GM19035 (cell line): Measurements from ENCODE around the gene EPN3.

Experiments
- ATAC-seq: cut with Tn5 transposase; IDR thresholded peaks from one replicate; pipeline ENCODE4 v1.9.1; 2021; ENCODE audit not compliant: unreplicated experiment

EPN3 gene

DNA sequence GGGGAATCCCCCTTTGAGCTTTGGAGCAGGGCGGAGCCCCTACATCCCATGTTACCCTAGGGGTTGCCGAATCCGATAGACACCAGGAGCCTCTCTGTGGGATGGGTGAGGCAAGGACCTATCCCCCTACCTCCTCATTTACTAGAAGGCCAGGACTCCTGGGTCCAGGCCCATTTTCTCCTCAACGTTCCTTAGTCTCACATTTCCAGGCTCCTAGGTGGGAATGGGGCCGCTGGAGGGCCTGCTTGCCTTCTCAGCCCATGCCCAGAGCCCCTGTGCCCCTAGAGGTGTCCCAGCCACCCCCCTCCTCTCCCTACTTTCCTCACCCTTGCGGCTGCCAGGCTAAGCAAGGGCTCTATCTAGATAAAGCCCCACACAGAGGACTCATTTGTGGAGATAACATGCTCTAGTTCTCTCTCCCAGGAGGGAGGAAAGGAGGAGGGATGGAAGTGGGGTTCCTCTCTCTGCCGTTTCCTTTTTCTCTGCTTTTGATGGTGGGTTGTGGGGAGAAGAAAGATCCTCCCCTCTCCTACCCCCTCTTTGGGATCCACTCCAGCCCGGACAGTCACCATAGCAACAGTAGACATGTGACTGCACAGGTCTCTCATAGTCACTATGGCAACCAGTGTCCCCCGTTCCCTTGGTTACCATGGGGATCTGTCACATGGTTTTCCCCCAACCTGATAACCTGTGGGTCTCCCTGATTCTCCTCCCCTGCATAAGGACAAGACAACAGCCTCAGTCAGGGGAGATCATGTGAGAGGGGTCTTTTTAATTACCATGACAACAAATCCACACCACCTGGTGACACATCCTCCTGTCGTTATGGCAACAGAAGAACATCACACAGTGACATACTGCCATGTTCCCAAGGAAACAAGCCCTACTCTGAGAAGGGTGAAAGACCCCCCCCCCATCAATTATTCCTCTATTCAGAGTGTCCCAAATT, 33.1 kb downstream of the EPN3 start:
- ATAC-seq: no peak

DNA sequence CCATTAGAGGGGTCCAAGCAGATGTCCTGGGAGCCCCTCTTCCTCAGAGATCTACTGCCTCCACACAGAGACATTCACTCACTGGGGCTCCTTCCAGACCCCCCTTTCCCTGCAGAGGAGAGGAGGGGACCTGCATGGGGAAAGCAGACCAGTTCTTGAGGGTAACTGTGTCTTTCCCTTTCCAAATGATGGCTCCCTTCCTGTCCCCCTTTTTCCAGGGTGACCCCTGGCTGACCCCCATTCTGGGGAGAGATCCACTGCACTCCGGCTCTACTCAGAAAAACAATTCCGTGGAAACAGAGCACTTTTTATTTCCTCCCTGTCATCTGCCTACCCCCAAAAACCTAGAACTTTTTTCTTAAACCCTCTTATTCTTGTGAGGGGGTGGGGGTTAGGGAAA, 34.4 kb downstream of the EPN3 start:
- no peak for ATAC-seq

DNA sequence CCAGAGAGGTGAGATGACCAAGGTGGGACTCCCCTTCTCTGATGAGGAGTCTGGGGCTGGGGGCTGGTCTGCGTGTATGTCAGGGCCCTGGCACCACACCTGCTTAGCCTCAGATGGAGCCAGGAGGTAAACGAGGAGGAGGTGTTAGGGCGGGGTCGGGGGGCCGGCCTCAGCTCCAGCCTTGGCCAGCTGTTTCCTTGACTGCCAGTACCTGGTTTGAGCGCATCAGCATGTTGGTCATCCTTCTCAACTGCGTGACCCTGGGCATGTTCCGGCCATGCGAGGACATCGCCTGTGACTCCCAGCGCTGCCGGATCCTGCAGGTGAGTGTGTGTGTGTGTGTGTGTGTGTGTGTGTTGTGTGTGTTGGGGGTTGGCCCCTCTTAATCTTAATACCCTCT, 36.1 kb downstream of the EPN3 start:
- ATAC-seq: no peak

DNA sequence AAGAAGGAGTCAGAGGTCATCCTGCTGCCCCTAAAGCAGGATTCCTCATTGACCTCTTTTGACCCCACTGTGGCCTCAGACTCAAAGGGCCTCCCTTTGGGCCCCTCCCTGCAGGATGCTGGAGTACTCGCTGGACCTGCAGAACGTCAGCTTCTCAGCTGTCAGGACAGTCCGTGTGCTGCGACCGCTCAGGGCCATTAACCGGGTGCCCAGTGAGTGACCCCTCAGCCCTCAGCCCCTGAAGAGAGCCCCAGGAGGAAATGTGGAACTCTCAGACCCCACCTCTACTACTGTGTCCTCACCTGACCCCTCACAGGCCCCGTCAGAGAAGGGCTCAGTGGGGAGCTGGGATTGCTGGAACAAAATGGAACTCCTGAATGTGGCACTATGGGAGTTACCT, 37.1 kb downstream of the EPN3 start:
- no peak for ATAC-seq

DNA sequence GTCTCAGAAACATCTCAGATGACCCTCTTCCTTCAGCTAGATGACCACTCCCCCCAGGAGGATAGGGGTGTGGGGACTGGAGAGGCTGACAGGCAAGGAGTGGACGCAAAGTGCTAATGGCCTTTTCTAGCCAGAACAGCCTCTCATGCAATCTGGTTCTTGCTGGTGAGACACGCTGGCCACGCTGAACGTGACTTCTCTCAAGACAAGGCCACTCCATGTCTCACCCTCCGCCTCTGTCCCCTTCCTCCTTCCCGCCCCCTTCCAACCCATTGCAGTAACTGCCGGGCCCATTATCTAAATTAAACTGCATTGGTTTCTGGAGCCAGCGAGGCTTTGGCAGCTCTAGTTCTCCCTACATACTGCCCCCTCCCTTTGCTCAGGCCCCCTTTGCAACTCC, 37.5 kb downstream of the EPN3 start:
- ATAC-seq: no peak

DNA sequence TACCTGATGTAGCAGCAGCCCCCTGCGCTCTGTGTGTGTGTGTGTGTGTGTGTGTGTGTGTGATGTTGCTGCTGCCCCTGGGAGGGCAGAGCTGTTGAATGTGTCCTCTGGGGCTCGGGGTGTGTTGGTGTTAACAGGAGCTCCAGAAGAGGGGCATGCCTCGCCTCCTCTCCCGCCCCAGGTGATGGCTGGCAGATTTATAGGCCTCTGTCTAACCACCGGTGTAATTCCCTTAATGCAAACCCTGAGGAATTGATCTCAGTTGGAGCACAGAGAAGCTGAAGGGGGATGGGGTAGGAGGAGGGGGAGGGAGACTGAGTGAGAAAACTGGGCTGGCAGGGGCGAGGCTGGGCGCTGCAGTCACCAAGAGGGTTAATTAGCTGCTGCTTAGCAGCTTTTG, 38.0 kb downstream of the EPN3 start:
- ATAC-seq: no peak

DNA sequence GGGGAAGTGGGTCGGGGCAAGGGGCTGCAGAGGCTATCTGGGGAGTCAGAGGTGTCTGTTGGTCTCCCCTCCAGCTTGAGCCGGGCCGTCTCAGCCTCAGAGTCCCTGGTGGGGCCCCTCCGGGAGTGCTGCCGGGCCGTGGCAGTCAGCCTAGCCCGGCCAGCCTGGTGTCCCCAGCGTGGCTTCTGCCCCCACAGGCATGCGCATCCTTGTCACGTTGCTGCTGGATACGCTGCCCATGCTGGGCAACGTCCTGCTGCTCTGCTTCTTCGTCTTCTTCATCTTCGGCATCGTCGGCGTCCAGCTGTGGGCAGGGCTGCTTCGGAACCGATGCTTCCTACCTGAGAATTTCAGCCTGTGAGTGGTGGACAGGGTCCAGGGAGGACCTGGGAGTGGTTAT, 39.1 kb downstream of the EPN3 start:
- no peak for ATAC-seq

DNA sequence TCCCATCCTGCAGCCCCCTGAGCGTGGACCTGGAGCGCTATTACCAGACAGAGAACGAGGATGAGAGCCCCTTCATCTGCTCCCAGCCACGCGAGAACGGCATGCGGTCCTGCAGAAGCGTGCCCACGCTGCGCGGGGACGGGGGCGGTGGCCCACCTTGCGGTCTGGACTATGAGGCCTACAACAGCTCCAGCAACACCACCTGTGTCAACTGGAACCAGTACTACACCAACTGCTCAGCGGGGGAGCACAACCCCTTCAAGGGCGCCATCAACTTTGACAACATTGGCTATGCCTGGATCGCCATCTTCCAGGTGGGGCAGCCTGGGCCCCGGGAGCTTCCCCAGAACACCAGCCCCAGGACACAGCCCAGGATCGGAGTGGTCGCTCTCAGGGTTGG, 40.0 kb downstream of the EPN3 start:
- no peak for ATAC-seq

DNA sequence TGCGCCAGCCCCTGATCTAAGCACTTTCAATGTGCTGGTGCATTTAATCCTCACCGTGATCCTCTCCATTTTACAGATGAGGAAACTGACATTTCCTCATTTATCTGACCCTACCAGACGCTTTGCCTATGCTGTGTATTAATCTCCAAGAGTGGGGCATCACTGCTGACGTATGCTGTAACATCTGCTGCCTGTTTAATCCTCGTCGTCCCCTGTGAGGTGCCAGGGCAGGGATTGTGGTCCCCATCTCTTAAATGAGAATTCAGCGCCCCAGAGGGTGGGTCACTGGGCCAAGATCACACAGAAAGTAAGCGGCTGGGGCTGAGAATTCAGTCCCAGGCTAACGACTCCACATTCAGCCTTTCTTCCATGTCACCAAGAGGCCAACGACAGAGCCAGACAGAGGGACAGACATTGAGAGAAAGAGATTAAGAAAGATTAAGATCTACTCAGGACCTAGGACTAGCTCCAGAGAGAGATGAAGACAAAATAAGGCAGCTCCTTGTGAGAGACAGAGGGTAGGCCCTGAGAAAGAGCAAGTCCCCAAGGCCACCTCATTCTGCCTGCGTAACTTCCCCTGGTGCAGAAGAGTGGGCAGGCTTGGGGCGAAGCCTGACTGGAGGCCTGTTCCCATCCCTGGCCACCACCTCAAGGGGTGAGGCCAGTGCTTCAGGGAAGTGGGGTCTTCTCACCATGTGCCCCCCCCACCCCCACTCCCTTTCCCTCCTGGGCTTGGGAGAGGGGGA, 41.5 kb downstream of the EPN3 start:
- ATAC-seq: no peak

DNA sequence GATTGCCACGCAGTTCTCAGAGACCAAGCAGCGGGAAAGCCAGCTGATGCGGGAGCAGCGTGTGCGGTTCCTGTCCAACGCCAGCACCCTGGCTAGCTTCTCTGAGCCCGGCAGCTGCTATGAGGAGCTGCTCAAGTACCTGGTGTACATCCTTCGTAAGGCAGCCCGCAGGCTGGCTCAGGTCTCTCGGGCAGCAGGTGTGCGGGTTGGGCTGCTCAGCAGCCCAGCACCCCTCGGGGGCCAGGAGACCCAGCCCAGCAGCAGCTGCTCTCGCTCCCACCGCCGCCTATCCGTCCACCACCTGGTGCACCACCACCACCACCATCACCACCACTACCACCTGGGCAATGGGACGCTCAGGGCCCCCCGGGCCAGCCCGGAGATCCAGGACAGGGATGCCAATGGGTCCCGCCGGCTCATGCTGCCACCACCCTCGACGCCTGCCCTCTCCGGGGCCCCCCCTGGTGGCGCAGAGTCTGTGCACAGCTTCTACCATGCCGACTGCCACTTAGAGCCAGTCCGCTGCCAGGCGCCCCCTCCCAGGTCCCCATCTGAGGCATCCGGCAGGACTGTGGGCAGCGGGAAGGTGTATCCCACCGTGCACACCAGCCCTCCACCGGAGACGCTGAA, 43.2 kb downstream of the EPN3 start:
- ATAC-seq: no peak

DNA sequence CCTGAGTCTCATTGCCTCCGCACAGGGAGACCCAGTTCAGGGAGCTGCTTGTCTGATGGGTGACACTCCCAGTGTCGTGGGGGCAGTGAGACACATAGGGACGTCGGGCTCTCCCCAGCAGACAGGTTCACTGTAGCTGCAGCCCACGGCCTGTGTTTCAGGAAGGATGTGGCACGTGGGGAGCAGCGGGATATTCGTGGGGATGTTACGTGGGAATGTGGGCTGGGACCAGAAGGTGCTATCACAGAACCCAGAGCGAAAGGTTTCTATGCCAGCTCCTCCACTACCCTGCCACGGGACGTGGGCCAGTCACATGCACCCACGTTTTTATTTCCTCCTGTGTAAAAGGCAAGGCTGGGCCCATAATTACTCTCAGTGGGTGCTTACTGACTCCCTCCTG, 44.3 kb downstream of the EPN3 start:
- no peak for ATAC-seq

DNA sequence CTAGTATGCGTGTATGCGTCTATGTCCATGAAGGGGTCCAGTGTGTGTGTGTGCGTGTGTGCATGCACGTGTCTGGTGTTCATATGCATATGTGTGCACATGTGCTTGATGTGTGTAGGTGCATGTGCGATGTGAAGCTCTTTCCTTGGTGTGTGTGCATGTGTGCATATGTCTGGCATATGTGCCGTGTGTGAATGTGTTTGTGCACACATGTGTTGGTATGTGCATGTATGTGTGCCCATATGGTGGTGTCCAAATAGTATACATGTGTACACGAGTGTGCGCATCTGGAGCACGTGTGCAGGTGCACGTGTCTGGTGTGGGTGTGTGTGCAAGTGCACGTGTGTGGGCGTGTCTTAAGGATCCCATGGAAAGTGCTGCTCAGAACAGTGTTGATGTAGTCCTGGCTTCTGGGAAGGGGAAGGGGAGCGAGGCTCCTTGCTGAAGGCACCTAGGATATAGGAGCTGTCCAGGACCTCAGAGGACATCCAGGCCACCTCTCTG, 45.0 kb downstream of the EPN3 start:
- no peak for ATAC-seq

DNA sequence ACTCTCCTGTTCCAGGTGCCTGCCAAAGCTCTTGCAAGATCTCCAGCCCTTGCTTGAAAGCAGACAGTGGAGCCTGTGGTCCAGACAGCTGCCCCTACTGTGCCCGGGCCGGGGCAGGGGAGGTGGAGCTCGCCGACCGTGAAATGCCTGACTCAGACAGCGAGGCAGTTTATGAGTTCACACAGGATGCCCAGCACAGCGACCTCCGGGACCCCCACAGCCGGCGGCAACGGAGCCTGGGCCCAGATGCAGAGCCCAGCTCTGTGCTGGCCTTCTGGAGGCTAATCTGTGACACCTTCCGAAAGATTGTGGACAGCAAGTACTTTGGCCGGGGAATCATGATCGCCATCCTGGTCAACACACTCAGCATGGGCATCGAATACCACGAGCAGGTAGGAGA, 45.6 kb downstream of the EPN3 start:
- no peak for ATAC-seq

DNA sequence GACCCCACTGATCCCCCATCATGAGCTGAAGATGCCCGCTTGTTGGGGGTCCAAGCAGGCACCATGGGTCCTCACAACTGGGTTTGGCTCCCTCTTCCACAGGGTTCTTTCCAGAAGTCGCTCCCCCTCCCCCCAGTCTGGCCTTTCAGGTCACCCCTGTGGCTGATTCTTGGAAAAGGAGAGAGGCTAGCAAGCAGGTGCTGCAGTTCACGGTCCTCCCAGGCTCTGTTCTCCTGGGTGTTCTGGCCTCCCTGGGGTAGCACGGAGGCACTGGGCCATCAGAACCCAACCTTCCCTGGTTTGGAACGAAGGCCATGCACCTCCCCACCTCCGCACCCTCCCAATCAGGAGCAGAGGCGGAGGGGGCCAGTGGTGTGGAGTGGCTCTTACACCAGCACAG, 46.9 kb downstream of the EPN3 start:
- ATAC-seq: no peak

DNA sequence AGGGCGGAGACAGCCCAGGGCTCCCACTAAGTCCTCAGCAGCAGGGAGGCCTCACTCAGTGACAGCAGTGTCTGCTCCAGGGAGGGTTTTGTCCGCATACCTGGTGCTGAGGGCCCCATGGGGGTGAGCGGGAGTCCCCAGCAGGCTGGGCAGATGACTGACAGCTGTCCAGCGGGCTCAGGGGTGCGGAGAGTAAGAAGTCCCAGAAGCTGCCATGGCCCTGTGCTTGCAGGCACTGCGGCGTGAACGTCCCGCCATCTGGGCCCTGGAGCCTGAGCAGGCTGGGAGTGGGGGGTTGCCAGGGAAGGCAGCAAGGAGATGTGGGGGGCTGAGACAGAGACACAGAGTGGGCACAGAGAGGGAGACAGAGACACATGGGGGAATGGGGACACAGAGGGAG, 48.1 kb downstream of the EPN3 start:
- no peak for ATAC-seq

DNA sequence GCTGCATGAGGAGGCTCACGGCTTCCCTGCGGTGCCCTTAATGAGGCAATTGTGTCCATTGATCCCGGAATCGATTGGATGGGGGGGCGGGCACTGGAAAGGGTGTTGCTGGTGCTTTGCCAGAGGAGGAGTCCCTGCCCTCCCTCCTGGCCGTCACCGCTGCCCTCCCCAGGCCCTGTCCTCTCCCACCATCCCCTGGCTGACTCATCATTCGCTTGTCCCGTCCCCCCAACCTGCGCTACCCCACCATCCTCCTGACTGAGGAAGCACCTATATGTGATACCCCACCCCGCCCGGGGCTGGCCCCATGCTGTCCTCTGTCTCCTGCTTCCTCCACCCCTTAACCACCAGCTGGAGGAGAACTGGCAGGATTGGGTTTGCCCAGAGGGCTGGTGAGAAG, 48.8 kb downstream of the EPN3 start:
- no peak for ATAC-seq

DNA sequence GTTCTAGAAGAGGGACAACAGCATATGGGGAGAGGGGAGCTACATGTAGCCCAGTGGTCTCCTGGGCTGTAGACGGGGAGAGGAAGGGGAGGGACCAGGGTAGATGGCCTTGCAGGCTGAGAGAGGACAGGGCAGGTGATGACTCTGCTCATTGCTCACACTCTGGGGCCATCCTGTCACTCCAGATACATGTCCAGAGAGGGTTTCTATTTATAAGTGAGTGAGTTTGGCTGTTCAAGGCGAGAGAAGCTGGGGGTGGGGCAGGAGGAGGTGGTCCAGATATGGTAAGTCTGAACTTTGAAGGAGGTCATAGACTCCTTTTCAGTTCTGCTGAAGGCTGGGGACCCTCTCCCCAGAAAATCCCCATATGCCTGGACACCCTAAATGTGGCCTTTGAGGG, 50.2 kb downstream of the EPN3 start:
- no peak for ATAC-seq

DNA sequence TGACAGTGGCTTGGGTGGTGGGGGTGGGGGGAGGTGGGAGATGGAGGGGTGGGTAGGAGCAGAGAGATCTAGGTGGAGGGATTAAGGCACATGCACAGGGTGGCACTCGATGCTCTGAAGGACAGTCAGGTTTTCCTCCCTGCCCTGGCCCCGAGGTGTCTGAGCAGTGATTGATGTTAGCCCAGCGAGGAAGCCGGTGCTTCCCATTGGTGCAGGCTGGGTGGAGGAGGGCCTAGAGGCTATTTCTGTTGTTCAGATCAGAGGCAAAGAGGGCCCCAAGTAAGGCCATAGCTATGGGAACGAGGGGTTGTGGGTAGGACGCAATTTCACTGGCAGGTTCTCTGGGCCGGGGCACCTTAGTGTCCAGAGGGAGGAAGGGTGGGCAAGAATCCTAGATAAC, 51.1 kb downstream of the EPN3 start:
- ATAC-seq: no peak

DNA sequence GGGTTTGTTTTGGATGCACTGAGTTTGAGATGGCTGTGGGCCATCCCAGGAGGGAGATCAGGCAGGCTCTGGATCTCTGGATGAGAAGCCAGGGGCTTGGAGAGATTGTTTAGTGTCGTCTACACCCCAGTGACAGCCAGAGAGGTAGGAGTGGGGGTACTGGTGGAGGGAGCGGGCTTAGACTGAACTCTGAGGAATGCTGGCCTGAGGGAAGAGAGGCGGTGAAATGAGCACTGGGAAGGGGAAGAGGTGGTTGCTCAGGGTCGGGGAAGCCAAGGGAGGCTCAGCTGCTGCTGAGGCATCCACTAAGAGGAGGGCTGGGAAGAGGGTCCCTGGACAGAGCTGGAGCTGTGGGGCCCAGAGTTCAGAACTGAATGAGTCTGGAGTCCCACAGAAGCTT, 51.6 kb downstream of the EPN3 start:
- no peak for ATAC-seq

DNA sequence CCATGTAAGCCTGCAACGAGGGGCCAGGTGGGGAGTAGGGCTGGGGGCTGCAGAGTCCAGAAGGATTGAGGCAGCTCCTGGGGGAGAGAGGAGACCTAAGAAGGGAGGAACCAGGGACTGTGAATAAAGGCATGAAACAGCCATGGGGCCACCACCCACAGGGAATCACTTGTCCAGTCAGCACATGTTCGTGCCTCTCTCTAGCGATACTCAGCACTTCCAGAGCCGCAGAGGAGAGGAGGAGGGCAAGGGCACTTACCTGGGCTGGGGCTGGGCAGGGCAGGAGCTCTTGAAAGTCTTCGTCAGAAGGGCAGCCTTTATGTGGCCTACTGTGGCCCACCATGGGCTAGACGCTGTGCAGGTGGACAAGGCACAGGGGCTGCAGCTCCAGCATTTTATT, 52.2 kb downstream of the EPN3 start:
- ATAC-seq: no peak

DNA sequence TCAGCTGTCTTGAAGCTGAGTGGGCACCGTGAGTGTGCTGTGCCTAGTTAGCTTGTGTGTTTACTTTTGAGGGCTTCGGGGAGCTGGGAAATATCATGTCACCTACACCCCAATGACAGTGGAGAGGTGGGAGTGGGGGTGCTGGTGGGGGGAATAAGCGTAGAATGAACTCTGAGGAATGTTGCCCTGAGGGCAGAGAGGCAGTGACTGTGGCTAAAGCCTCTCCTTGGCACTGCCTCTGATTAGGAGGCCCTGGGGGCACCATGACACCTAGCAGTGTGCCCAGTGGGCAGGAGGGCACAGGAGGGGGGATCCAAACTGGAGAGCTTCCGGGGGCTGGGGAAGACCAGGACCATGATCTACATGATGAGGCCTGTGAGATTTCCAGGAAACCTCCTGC, 52.8 kb downstream of the EPN3 start:
- no peak for ATAC-seq

DNA sequence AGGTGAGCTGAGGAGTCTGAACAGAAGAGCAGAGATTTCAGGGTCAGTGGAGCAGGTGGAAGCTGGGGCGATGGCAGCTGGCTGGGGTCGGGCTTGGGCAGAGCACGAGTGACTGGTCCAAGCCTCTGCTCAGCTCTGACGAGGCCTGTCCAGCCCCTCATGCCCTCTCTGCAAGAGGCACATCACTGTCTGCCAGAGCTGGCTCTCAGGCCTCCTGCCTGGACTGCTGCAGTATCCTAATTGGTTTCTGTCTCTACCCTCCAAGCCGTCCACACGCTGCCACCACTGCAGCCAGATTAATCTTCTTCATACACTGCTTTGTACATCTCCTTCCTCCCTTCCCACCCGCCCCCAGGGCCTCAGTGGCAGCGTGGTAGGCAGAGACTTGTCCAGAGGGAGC, 53.4 kb downstream of the EPN3 start:
- no peak for ATAC-seq
